ENCODE data around the gene GXYLT2. TPM values are rescaled to one million over a fixed set of nuclear protein-coding genes. Genes with fewer than 3 reads are reported as not detected.
"Not testable (repeated sequence)": the region's sequence is repeated elsewhere in the genome, so short reads cannot be mapped to it uniquely, and the experiment has no call there.

The GXYLT2 gene
- total RNA-seq, 4 donors from 2014 or later = 0.72 to 6.8 (median 2.3) TPM

DNA sequence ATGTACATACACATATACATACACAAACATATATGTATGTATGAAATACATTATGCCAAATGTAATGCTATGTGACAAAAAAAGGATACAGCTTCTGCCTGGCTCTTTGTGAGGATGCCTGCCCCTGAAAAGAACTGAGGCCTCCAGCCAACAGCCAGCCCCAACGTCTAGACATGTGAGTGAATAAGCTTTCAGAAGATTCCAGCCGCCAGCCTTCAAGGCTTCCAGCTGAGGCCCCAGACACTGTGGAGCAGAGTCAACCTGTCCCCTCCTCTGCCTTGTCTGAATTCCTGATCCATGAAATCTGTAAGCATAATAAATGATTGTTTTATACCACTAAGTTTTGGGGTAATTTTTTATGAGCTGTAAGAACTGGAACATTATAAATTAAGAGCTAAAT, 24.7 kb downstream of the GXYLT2 start:
- no peak overlapping the region for H3K4me3 ChIP-seq (ENCODE audit: low read depth, poor library complexity, severe bottlenecking)
- TF ChIP-seq CTCF (IDR thresholded peaks at IDR 0.05) = no peak
- TF ChIP-seq POLR2A (IDR thresholded peaks at IDR 0.05) = no peak
- peak in 1 of 2 donors; percentile 40 for DNase-seq (ENCODE audit: low spot score in 2 of 2)
- WGBS, 2 donors = 52 to 53% methylated on average over 2 of the region's 2 CpGs
- intact Hi-C loops (cut with DNase I; ENCODE audit: low total_unique reads) = no loop called here

GRCh38 chr3:72914383-72914782, 26.5 kb downstream of the GXYLT2 start:
- DNase-seq (ENCODE audit: low spot score in 2 of 2) = no peak
- no peak overlapping the region for H3K4me3 ChIP-seq (ENCODE audit: low read depth, poor library complexity, severe bottlenecking)
- TF ChIP-seq POLR2A (IDR thresholded peaks at IDR 0.05) (no peak), CTCF (IDR thresholded peaks at IDR 0.05) (no peak)
- WGBS, 2 donors = 89 to 96% methylated on average over 14 of the region's 14 CpGs
- intact Hi-C loops (cut with DNase I; ENCODE audit: low total_unique reads) = no loop called here

GRCh38 chr3:72916250-72916649, 28.4 kb downstream of the GXYLT2 start:
- intact Hi-C loops (cut with DNase I; ENCODE audit: low total_unique reads) = no loop called here
- WGBS, 2 donors = 92 to 98% methylated on average over 2 of the region's 2 CpGs
- TF ChIP-seq CTCF (IDR thresholded peaks at IDR 0.05) = no peak
- no peak for TF ChIP-seq POLR2A (IDR thresholded peaks at IDR 0.05)

DNA sequence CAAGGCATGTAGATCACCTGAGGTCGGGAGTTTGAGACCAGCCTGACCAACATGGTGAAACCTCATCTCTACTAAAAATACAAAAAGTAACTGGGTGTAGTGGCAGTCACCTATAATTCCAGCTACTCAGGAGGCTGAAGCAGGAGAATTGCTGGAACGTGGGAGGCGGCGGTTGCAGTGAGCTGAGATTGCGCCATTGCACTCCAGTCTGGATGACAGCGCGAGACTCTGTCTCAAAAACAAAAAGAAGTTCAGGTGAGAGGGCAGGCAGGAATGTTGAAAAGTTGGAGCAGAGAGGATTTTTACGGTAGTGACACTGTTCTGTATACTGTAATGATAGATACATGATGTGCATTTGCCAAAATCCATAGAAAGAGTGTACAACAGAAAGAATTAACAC, 31.7 kb downstream of the GXYLT2 start:
- DNase-seq (ENCODE audit: low spot score in 2 of 2) = no peak
- intact Hi-C loops (cut with DNase I; ENCODE audit: low total_unique reads) = no loop called here
- no peak for TF ChIP-seq POLR2A (IDR thresholded peaks at IDR 0.05)
- TF ChIP-seq CTCF (IDR thresholded peaks at IDR 0.05) = no peak
- 91 to 96% methylated on average over 8 of the region's 8 CpGs for WGBS, 2 donors
- H3K4me3 ChIP-seq (ENCODE audit: low read depth, poor library complexity, severe bottlenecking) = no peak overlapping the region

More at GRCh38 chr3:72916250-72916649, 28.4 kb downstream of the GXYLT2 start:
- H3K4me3 ChIP-seq (ENCODE audit: low read depth, poor library complexity, severe bottlenecking) = no peak overlapping the region
- DNase-seq (ENCODE audit: low spot score in 2 of 2) = no peak

DNA sequence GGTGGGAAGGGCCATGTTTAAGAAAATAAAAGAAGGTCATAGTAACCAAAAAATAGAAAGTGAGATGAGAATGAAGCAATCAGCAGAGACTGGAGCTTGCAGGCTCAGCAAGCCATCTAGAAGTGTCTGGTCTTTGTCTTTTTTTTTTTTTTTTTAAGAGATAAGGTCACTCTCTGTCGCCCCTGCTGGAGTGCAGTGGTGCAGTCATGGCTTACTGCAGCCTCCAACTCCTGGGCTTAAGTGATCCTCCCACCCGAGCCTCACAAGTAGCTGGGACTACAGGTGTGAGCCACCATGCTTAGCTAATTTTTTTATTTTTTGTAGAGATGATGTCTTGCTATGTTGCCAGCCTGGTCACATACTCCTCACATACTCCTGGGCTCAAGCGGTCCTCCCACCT, 36.2 kb downstream of the GXYLT2 start:
- WGBS, 2 donors = 88 to 94% methylated on average over 3 of the region's 3 CpGs
- peak in 1 of 2 donors; percentile 18 for DNase-seq (ENCODE audit: low spot score in 2 of 2)
- TF ChIP-seq CTCF (IDR thresholded peaks at IDR 0.05) = no peak
- no peak for TF ChIP-seq POLR2A (IDR thresholded peaks at IDR 0.05)
- H3K4me3 ChIP-seq (ENCODE audit: low read depth, poor library complexity, severe bottlenecking) = no peak overlapping the region
- intact Hi-C loops (cut with DNase I; ENCODE audit: low total_unique reads) = no loop called here

- WGBS, 2 donors = 86 to 87% methylated on average over 51 of the region's 51 CpGs
- peak in 1 of 2 donors; percentile 65 for DNase-seq (ENCODE audit: low spot score in 2 of 2)
- H3K4me3 ChIP-seq (ENCODE audit: low read depth, poor library complexity, severe bottlenecking); intact Hi-C loops (cut with DNase I; ENCODE audit: low total_unique reads): not testable (repeated sequence)
Measured at GRCh38 chr3:72928781-72929735, 41.2 kb downstream of the GXYLT2 start.

All from lower leg skin (tissue), 4 donors.